IPS-11a (cell line): ENCODE measurements around the gene GNAS.

Experiments used
- H3K4me3 ChIP-seq: one replicate; pipeline ENCODE4 v1.5.1; 2013; ENCODE audit warnings: low read depth, low read length, control low read depth

Gene GNAS

DNA sequence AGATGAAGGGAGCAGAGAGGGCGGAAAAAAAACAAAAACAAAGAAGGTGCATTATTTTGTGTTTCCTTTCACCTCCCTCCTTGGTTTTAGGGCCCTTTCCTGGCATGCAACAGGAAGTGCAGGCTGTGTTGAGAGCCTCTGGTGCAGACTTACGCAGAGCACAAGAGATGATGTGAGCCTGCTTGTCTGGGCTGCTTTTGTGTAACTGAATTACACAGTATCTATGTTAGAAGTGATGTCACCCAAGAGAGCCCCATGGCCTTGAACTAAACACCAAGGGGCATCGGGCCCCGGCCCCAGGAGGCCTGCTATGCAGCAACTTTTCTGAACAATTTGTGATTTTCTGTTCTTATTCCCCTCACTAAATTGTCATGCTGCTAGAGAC is 25.5 kb downstream of the GNAS start:
- H3K4me3 ChIP-seq = no peak overlapping the region

DNA sequence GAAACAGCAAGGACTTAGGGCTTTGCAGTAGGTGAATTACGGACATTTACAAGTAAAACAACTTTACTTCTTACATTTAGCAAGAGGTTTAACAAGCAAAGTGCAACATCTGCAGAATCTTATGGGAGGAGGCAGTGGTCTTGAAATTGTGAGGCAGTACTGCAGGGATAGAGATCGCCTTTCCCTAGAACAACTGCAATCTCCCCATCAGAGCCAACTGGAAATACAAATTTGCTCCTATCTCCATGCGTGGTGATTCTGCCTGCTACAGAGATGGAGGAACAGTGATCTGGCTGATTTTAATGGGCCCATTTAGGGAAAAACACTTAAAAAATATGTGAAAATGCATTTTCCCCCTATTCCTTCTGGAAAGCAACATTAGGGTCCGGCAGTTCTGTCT is 25.9 kb downstream of the GNAS start:
- H3K4me3 ChIP-seq = no peak overlapping the region

DNA sequence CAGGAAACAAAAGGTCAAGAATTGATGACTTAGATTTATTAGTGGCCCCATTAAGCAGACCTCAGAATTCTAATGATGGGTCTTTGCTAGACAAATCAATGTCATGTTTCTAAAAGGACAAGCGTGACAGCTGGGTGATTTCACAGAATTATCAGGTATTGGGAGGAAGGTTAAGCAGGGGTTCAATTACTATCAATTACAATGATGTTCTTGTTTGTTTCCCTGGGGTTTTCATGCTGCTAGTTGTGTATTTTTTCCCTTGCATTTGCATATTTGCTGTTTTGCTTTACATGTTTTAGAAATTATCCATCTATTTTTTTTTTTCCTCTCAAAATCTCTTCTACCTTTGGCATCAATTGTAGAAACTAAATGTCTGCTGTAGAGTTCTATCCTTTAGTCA is 27.9 kb downstream of the GNAS start:
- no peak overlapping the region for H3K4me3 ChIP-seq

DNA sequence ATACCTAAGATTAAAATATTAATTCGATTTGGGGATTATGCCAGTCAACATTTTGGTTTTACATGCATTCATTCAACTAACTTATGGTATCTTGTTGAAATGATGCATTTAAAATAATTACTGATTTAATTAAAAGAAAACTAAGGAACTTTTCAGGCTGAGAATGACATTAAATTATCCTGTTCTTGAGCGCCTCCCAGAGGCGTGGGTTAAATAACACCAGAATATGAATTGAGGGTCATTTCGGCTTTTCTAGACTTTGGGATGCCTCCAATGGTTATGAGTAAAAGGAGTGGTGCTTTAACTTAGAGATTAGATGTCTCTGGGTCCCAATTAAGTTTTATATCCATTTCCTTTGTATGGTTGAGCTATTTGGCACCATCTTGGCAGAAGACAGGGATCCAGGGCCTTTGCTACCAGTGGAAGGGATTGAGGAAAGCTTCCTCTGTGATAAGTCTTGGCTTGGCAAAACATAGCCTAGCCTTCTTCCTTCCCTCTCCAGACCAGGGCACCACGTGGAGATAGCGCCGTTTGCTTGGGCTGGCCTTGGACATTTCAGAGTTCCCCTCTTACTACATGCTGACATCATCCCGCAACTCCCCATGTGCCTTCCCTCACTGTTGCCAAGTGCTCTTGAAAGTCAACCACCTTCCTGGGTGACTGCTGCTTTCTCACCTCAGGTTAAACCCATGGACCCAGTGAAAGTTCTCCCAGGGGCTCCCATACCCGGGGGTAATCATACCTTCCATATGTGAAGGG is 28.7 kb downstream of the GNAS start:
- H3K4me3 ChIP-seq = no peak overlapping the region

DNA sequence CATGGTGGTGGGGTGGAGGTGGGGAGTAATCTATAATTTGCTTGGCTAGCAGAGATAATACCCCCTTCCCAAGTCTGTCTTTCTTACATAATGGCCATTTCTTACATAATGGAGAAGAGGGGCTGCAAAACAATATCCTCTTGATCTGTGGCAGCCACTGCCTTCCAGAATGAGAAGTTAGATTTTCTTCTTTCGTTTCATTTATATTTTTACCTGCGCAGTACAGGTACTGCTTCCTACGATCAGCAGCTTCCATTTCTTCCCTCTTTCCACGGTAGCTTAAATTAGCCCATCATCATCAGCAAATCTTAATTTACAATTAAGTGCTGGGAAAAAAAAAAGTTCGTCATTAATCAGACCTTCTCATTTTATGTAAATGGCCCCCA is 30.2 kb downstream of the GNAS start:
- H3K4me3 ChIP-seq = no peak overlapping the region

DNA sequence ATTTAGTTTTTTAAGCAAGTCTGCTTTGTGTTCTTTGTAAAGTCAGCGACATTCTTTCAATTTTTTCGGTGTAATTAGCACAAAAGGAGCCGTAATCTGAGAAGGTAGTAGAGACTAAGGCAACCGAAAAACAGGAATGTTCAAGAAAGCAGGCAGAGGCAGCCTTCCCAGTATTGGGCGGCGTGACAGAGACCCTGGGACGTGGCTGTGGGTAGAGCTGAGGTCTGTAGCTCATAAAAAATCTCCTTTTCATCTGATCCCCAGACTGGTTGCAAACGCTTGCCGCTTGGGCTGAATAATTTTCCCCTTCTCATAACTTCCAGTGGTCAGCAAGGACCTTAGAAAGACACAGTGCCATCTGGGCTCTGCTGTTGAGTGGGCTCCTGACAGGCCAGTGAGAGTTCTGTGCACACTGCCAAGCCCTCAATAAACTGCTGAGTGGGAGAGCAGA is 30.8 kb downstream of the GNAS start:
- no peak overlapping the region for H3K4me3 ChIP-seq

DNA sequence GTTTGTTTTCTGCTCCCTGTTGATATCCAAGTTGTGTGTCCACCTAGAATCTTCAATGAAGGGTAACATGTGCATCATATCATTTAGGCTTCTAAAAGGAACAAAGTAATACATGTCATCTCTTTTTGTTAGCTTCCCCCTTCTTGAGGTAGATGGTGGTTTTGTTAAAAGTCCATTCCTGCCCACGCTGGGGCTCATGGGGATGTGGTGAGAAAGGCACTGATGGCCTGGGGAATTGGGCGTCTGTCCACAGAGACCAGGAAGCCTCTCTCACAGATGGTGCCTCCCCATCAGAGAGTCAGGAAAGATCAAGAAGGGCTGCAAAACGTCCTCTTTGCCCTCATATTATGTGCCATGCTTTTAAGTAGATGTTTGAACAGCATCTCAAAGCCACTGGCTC is 32.5 kb downstream of the GNAS start:
- H3K4me3 ChIP-seq = no peak overlapping the region

DNA sequence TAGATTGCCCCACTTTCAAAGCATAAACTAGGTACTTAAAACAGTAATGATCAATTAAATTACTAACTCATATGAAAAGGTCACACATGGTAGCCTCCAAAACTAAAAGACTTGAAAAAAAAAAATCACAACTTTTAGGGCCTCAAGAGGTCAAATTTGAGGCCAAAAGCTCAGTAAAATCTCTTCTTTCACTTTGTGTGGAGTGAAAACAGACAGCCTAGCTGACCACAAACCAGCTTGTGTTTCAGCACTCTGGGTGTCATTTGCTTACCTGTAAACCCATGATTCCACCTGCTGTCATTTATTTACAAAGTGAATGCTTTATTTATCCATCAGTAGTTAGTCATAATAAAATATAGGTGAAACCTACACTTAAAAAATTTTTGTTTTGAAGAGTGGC is 34.0 kb downstream of the GNAS start:
- no peak overlapping the region for H3K4me3 ChIP-seq

DNA sequence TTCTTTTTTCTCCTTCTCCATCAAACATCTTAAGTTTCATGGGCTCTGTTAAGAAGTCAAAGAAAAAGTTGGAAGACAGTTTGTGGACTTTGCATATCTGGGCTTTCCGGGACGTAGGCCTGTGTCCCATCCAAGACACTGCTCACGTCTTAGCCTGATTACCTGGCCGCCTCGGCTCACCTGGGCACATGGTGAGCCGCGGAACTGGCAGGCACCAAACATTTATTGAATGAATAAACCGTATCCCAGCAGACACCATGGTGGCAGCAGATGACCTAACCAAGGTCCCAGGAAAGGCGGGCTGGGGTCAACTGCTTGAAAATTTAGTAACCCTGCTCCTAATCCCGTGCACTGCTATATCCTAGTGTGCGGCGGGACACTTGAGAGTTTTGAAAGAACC is 35.6 kb downstream of the GNAS start:
- peak overlapping the region; percentile 83 for H3K4me3 ChIP-seq

DNA sequence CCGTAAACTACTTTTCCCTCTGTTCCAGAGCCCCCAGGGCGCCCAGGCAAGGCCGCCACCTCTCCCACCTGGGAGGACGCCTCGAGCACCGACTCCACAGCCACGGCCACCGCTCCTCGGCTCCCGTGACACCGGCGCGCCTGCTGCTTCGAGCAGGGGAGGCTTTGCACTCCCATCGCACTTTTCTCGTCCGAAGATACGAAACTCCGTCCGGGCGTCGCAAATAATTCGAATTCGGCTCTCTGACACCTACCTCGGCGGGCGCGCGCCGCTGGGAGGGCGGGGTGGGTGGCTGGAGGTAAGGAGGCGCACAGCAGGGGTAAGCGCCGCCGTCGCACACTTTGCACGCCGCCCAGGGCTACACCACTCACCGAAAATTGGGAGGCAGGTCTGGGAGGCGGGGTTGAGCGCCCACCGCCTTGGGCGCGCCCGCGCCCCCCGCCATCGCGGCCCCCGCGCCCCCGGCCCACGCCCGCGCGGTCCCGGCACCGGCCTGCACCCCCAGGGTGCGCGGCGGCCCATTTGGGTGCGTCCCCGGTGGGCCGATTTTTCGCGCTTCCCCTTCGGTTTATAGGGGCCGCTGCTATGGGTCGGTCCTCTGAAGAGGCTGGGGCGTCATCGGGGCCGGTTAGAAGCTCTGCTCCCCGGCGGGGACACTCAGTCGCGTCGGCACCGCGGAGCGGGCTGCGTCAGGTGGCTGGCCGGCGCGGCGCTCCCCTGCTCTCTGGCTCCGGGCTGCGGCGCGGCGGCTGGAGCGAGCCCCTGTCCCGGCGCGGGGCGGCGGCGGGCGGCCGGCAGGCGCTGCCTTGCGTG is 36.2 kb downstream of the GNAS start:
- peak overlapping the region; percentile 83 for H3K4me3 ChIP-seq

DNA sequence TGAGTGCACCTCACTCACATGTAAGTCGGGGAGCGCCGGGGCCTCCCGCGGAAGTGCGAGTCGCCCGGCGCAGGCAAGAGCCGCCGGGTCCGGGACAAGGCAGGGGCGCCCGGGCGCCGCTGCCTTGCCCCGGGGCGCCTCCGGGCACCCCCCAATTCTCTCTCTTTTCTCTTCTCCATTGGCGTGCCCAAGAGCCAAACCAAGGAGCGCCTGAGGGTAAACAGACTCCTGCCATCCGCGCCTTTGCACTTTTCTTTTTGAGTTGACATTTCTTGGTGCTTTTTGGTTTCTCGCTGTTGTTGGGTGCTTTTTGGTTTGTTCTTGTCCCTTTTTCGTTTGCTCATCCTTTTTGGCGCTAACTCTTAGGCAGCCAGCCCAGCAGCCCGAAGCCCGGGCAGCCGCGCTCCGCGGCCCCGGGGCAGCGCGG is 36.8 kb downstream of the GNAS start:
- peak overlapping the region; percentile 83 for H3K4me3 ChIP-seq

DNA sequence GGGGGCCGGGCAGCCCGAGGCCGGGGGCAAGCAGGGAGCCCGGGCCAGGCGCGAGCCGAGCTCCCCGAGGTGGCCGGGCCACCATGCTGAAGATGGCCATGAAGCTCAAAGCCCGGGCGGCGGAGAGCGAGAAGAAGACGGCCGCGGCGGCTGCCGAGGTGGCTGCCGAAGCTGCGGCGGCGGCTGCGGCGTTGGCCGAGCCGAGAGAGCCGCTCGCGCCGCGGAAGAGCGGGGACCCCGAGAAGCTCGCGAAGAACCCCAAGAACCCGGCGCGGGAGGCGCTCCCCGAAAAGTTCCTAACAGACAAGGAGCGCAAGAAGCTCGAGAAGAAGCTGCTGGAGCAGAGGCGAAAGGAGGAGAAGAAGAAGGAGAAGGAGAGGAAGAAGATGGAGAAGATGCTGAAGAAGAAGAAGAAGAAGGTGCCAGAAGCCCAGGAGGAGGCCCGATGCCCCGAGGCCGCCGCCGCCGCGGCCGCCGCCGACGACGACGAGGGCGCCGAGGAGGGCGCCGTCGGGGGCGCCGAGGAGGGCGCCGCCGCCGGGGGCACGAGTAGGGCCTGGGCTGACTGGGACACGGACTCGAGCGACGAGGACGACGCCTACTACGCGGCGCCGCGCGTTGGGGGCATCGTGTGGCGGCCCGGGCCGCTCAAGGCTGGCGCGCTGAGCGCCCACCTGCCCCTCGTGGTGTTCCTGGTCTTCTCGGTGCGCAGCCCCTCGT is 37.4 kb downstream of the GNAS start:
- peak overlapping the region; percentile 83 for H3K4me3 ChIP-seq

DNA sequence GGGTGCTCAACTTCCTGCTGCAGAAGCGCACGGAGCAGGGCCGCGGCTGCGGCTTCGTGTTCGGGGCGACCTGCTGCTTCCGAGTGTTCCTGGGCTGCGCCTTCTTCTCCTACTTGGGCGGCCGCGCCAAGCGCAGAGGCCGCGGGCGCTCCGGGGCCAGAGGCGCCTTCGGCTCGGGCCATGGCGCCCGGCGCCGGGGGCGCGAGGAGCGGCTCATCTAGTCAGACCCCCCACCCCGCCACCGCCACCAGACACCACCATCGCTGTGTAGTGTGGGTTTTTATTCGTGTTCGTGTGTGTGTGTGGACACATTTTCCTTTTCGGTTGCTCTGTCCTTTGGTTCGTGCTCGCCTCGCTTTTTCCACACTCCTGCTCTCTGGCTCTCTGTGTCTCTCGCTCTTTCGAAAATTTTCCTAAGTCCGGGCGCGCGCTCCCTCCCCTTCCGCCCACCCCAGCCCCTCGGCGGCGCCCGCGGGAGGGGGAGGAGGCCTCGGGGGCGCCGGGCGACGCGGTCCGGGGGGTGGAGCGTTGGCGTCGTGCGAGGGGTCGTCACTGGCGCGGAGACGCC is 38.1 kb downstream of the GNAS start:
- peak overlapping the region; percentile 83 for H3K4me3 ChIP-seq

DNA sequence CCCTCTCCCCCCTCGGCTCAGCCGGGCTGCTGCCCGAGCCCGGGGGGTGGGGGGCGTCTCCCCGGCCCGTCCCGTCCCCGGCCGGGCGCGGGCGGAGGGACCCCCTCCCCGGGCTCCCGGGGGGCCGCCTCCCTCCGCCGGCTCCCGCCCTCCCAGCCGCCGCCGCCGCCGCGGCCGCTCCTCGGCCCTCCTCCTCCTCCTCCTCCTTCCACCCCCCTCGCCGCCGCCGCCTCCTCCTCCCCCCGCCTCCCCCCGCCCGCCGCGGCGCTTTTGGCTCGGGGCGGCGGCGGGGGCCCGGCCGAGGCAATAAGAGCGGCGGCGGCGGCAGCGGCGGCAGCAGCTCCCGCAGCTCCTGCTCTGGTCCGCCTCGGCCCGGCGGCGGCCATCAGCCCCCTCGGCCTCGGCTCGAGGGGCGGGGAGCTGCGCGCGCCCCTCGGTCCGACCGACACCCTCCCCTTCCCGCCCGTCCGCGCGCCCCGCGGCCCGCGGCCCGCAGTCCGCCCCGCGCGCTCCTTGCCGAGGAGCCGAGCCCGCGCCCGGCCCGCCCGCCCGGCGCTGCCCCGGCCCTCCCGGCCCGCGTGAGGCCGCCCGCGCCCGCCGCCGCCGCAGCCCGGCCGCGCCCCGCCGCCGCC is 38.7 kb downstream of the GNAS start:
- H3K4me3 ChIP-seq = peak overlapping the region; percentile 83

DNA sequence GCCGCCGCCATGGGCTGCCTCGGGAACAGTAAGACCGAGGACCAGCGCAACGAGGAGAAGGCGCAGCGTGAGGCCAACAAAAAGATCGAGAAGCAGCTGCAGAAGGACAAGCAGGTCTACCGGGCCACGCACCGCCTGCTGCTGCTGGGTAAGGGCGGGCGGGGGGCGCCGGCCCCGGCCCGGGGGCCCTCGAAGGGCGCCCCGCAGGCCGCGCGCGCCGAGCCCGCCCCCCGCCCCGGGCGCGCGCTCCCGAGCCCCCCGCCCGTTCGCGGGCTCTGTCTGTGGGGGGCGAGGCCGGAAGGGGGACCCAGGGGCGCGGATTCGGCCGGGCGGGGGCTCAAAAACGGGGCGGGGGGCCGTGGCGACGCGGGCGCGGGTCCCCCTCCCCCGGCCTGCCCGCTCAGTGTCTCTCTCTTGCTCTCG is 39.2 kb downstream of the GNAS start:
- H3K4me3 ChIP-seq = peak overlapping the region; percentile 60

DNA sequence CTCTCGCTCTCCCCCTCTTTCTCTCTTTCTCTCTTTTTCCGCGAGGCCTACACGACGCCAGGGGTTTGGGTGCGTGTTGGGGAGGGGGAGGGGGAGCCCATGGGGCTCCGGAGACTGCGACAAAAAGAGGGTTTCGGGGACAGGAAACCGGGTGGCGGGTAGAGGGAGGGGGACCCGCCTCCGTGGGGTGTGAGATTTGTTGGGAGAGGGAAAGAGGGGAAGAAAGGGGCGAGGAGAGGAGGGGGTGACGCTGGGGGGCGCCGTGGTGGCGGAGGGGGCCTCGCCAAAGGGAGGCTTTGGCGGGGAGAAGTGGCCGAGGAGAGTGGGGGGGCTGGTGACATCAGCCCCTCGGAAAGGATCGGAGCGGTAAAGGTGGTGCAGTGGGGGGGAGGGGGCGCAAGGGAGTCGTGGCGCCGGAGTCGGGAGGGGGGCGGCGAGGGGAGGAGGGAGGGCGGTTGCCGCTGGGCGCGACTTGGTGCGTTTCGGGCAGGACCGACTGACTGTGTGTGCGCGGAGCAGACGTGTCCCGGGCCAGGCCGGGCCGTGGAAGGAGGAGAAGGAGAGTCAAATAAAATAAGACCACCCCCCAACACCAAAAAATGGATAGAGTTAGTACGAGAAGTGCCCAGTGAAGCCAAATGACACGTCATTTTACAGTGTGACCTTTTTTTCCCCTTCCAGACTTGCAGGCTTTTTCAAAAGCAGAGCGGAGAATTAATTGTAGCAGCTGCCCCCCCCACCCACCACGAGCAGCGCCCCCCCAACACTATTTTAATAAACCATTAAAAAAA is 39.8 kb downstream of the GNAS start:
- H3K4me3 ChIP-seq = peak overlapping the region; percentile 75

DNA sequence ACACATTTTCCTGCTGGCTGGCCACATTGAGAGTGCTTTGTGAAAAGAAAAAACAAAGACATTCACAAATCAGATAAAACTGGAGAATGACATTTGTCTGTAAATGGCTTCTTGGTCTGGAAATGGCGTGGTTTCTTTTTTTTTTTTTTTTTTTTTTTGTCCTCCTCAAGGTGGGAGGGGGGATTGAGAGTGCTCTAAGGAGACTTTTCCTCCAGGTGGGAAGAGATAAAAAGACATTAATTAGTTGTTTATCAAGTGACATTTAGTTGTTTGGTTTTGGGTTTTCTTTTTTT is 40.4 kb downstream of the GNAS start:
- H3K4me3 ChIP-seq = peak overlapping the region; percentile 75

DNA sequence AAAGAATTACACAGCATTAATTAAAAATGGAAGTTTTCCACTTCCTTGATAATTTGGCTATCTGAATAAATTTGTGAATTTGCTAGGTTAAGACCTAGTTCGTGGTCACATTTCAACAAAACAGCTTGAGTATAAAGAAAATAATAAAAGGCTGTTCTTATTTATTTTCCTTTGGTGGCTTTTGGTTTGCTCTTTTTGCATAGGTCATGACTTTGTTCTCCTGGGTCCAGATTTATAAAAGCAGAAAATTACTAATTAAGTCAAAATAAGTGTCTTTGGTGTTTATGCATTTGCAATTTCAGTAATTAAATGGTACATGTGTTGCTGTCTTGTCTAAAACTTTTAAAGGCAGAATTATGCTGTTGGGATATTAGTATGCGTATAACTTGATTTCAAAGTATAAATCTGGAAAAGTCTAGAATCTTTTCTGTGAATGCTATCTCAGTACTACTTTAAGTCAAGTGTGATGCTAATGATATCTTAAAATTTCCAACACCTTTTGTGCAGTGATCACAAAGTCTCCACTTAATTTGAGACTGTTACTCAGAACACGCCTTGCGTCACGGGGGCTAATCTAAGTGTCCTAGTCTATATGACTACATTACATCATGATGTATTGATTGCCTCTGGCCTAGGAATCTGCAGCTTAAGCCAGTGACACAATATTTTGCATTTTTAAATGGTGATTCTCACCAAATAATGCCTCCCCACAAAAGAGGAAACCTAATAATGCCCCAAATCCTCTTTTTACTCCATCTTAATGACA is 41.0 kb downstream of the GNAS start:
- H3K4me3 ChIP-seq = peak overlapping the region; percentile 75

DNA sequence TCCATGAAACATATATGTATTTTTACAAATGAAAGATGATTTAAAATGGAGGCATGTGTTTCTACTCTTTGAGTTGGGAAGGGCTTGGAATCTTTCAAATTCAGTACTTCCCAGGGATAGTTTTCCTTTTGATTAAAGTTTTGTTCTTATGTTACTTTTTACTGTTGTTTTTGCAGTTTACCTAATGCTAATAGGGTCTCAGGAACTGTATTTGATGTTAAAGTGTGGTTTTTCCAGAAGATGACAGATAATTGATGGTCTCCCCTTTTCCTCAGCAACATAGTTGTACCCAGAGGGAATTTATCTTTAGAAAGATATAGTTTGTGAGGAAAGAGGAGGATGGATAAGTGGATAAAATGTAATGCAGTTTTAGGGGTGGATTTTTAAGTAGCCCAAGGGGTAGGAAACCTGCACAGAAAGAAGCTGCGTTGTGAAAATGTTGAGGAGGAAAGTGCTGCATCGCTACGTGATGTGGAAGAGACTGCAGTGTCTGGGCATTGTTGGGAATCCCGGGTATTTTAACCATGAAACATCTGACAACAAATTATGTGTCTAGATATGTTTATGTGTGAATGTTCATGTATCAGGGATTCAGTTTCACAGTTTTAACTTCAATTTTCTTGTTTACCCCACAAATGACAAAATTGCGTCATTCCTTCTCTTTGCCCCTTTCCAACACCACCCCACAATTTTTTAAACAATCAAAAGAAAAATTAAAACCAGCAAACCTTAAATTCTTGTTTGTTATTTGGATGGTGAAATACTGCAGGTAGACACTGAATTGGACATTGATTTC is 42.3 kb downstream of the GNAS start:
- H3K4me3 ChIP-seq = no peak overlapping the region
